GM23338 (cell line): ENCODE data around the gene NPAS3. TPM values are rescaled to one million over a fixed set of nuclear protein-coding genes. Genes with fewer than 3 reads are reported as not detected.

Experiments used
- ATAC-seq: fragments of 200-7000 bp; cut with Tn5 transposase; 3 replicates; pipeline ENCODE4 v1.9.1; 2020
- DNase-seq: peaks from one replicate; pipeline ENCODE4 v3.0.0-alpha.2; 2015; ENCODE audit warnings: low spot score
- H2AFZ ChIP-seq: fragments of 200-600 bp; sonication (generic); 2 replicates; pipeline ENCODE4 v1.8.0; 2016; ENCODE audit warnings: antibody characterized with exemption, mild to moderate bottlenecking, moderate library complexity
- H3F3A ChIP-seq: fragments of 200-600 bp; sonication (generic); replicated peaks from 2 replicates; pipeline ENCODE4 v1.8.0; 2017; ENCODE audit warnings: antibody characterized with exemption, mixed run types, low read depth
- H3K27ac ChIP-seq: fragments of 200-600 bp; sonication (generic); 2 replicates; pipeline ENCODE4 v1.6.1; 2016; ENCODE audit warnings: low read depth
- H3K27me3 ChIP-seq: fragments of 200-600 bp; sonication (generic); 2 replicates; pipeline ENCODE4 v1.8.0; 2016; ENCODE audit warnings: mild to moderate bottlenecking, mixed run types, moderate library complexity; ENCODE audit not compliant: insufficient read depth
- H3K36me3 ChIP-seq: fragments of 200-600 bp; sonication (generic); 2 replicates; pipeline ENCODE4 v1.8.0; 2016; ENCODE audit warnings: mild to moderate bottlenecking; ENCODE audit not compliant: insufficient read depth
- H3K4me1 ChIP-seq: fragments of 200-600 bp; sonication (generic); 2 replicates; pipeline ENCODE4 v1.8.0; 2016; ENCODE audit warnings: mild to moderate bottlenecking, moderate library complexity; ENCODE audit not compliant: insufficient read depth
- H3K4me2 ChIP-seq: fragments of 200-600 bp; sonication (generic); 2 replicates; pipeline ENCODE4 v1.7.1; 2017; ENCODE audit warnings: mixed run types
- H3K4me3 ChIP-seq: fragments of 200-600 bp; sonication (generic); 2 replicates; pipeline ENCODE4 v1.6.1; 2016; ENCODE audit warnings: mixed run types
- H3K79me2 ChIP-seq: fragments of 200-600 bp; sonication (generic); replicated peaks from 2 replicates; pipeline ENCODE4 v1.8.0; 2017; ENCODE audit warnings: mild to moderate bottlenecking; ENCODE audit not compliant: insufficient read depth
- H3K9me2 ChIP-seq: fragments of 200-600 bp; sonication (generic); 2 replicates; pipeline ENCODE4 v1.8.0; 2017; ENCODE audit not compliant: insufficient read depth
- H4K20me1 ChIP-seq: fragments of 200-600 bp; sonication (generic); replicated peaks from 2 replicates; pipeline ENCODE4 v1.8.0; 2017; ENCODE audit warnings: mild to moderate bottlenecking; ENCODE audit not compliant: insufficient read depth
- H3K27ac Mint-ChIP-seq: 2 replicates; pipeline ENCODE4 v1.8.0; 2020; ENCODE audit warnings: inconsistent platforms, mild to moderate bottlenecking, moderate library complexity, mixed read lengths
- H3K27me3 Mint-ChIP-seq: 3 replicates; pipeline ENCODE4 v1.8.0; 2022; ENCODE audit warnings: low read depth, mild to moderate bottlenecking, moderate library complexity, mixed read lengths, inconsistent platforms; ENCODE audit not compliant: insufficient read depth, poor library complexity
- H3K36me3 Mint-ChIP-seq: 3 replicates; pipeline ENCODE4 v1.8.0; 2021; ENCODE audit warnings: low read depth, mild to moderate bottlenecking, inconsistent platforms, moderate library complexity, mixed read lengths
- H3K4me1 Mint-ChIP-seq: 3 replicates; pipeline ENCODE4 v1.8.0; 2020; ENCODE audit warnings: mild to moderate bottlenecking, inconsistent platforms, mixed read lengths
- H3K4me3 Mint-ChIP-seq: 3 replicates; pipeline ENCODE4 v1.8.0; 2021; ENCODE audit warnings: moderate library complexity, mild to moderate bottlenecking, inconsistent platforms, mixed read lengths
- H3K9me3 Mint-ChIP-seq: 3 replicates; pipeline ENCODE4 v1.8.0; 2020; ENCODE audit warnings: moderate library complexity, mild to moderate bottlenecking, inconsistent platforms, mixed read lengths
- CREB1 ChIP-seq: fragments of 250-450 bp; sonication (Bioruptor Pico); IDR thresholded peaks from 2 replicates; pipeline ENCODE4 v1.5.0; 2020; ENCODE audit warnings: low read depth, mild to moderate bottlenecking, moderate library complexity
- CTCF ChIP-seq, 2 experiments: fragments of 200-600 bp in 1 of 2; sonication (generic) in 1 of 2; conservative IDR thresholded peaks; 2 replicates each; pipeline versions ENCODE4 v1.5.1 to v1.6.1; 2016 to 2017; ENCODE audit warnings: antibody characterized with exemption in 2 of 2, low read depth in 2 of 2, mild to moderate bottlenecking in 2 of 2, moderate library complexity in 1 of 2
- ETS1 ChIP-seq: IDR thresholded peaks from 2 replicates; pipeline ENCODE4 v1.6.1; 2016; ENCODE audit warnings: antibody characterized with exemption
- EZH2 ChIP-seq: fragments of 200-600 bp; sonication (generic); IDR thresholded peaks from one replicate; pipeline ENCODE4 v1.8.0; 2017; ENCODE audit warnings: antibody characterized with exemption, mild to moderate bottlenecking, low read depth; ENCODE audit not compliant: unreplicated experiment
- EZH2phosphoT487 ChIP-seq: fragments of 200-600 bp; sonication (generic); IDR thresholded peaks from one replicate; pipeline ENCODE4 v1.8.1; 2018; ENCODE audit warnings: antibody characterized with exemption; ENCODE audit not compliant: unreplicated experiment
- JUNB ChIP-seq: IDR thresholded peaks from one replicate; pipeline ENCODE4 v1.6.1; 2016; ENCODE audit warnings: antibody characterized with exemption; ENCODE audit not compliant: unreplicated experiment
- NANOG ChIP-seq: IDR thresholded peaks from 2 replicates; pipeline ENCODE4 v1.6.1; 2016; ENCODE audit warnings: antibody characterized with exemption, borderline replicate concordance
- POLR2AphosphoS5 ChIP-seq: IDR thresholded peaks from 2 replicates; pipeline ENCODE4 v1.6.1; 2016; ENCODE audit warnings: antibody characterized with exemption, low read depth
- REST ChIP-seq: IDR thresholded peaks from one replicate; pipeline ENCODE4 v1.6.1; 2018; ENCODE audit warnings: antibody characterized with exemption; ENCODE audit not compliant: unreplicated experiment
- STAT1 ChIP-seq: IDR thresholded peaks from one replicate; pipeline ENCODE4 v1.6.1; 2016; ENCODE audit warnings: antibody characterized with exemption; ENCODE audit not compliant: unreplicated experiment
- ZNF114 ChIP-seq: fragments of 250-450 bp; sonication (Bioruptor Pico); IDR thresholded peaks from 2 replicates; pipeline ENCODE4 v1.5.0; 2020; ENCODE audit warnings: mild to moderate bottlenecking, moderate library complexity
- ZNF331 ChIP-seq: fragments of 250-450 bp; sonication (Bioruptor Pico); IDR thresholded peaks from 2 replicates; pipeline ENCODE4 v1.5.0; 2020; ENCODE audit warnings: low read depth, mild to moderate bottlenecking, moderate library complexity
- polyA plus RNA-seq: library from polyadenylated mRNA; unstranded; fragments of >200 nt; fragmentation: Nextera tagmentation; extraction: Ambion mirVana; gene quantifications from 2 replicates; pipeline ENCODE4 v1.2.1, GENCODE V29; 2016
- total RNA-seq: library from RNA; depleted of rRNA; stranded (reverse); fragments of >200 nt; shearing (Covaris generic); gene quantifications from 2 replicates; pipeline ENCODE4 v1.2.3, GENCODE V29; 2014

Gene NPAS3
- total and polyA plus RNA-seq, 2 experiments from 2014 or later, result 0.17 to 0.19 TPM

GRCh38 chr14:33553706-33554278, 615.1 kb downstream of the NPAS3 start (continued):
- no peak for TF ChIP-seq CTCF (conservative IDR thresholded peaks at IDR 0.05; ENCODE audit: low read depth in 2 of 2)
- TF ChIP-seq REST, result no peak
- TF ChIP-seq ZNF331 (CRISPR knock-in tag), result no peak
- no peak for TF ChIP-seq ZNF114 (CRISPR knock-in tag)
- no peak for TF ChIP-seq POLR2AphosphoS5
- TF ChIP-seq EZH2, result no peak
- TF ChIP-seq CREB1 (CRISPR knock-in tag), result no peak
- no peak for TF ChIP-seq JUNB
- TF ChIP-seq STAT1, result no peak

GRCh38 chr14:33554988-33555387, 616.3 kb downstream of the NPAS3 start:
- no peak for ATAC-seq
- no peaks in the 10 kb centered on the region for H3K27me3 Mint-ChIP-seq
- H3K9me2 ChIP-seq, result no peaks in the 10 kb centered on the region
- TF ChIP-seq NANOG (no peak), ETS1 (no peak), EZH2 (no peak), CREB1 (CRISPR knock-in tag) (no peak), STAT1 (no peak), JUNB (no peak), ZNF331 (CRISPR knock-in tag) (no peak), REST (no peak), EZH2phosphoT487 (no peak), CTCF (conservative IDR thresholded peaks at IDR 0.05; ENCODE audit: low read depth in 2 of 2) (no peak), POLR2AphosphoS5 (no peak), ZNF114 (CRISPR knock-in tag) (no peak)

More at GRCh38 chr14:33554988-33555387, 616.3 kb downstream of the NPAS3 start:
- H3K27ac Mint-ChIP-seq, result no peak overlapping the region
- Histone ChIP-seq H3F3A (no peaks in the 10 kb centered on the region), H3K4me1 (peaks cover 10% of the 10 kb centered on the region; the same call in 1 of the 2 replicates), H4K20me1 (no peaks in the 10 kb centered on the region), H2AFZ (no peak overlapping the region), H3K4me2 (no peak overlapping the region), H3K4me3 (no peak overlapping the region), H3K36me3 (no peaks in the 10 kb centered on the region), H3K27ac (no peak overlapping the region), H3K79me2 (no peaks in the 10 kb centered on the region), H3K27me3 (no peaks in the 10 kb centered on the region)
- no peak overlapping the region for H3K4me3 Mint-ChIP-seq
- H3K9me3 Mint-ChIP-seq, result no peaks in the 10 kb centered on the region
- peaks cover 18% of the 10 kb centered on the region for H3K4me1 Mint-ChIP-seq
- H3K36me3 Mint-ChIP-seq, result no peaks in the 10 kb centered on the region
- no peak for DNase-seq
